ENCODE measurements around the gene TNFRSF12A. TPM values are rescaled to one million over a fixed set of nuclear protein-coding genes. Genes with fewer than 3 reads are reported as not detected.

TNFRSF12A gene
- total and polyA plus RNA-seq, 9 of the 15 experiments (the other 6 are each of a cell fraction or from before 2014, with no cell fraction given), result 0.41 to 61.8 (median 26.5) TPM

- no peak for TF ChIP-seq USF2 (CRISPR knock-in tag; IDR thresholded peaks at IDR 0.05)
Measured at GRCh38 chr16:3022208-3022683, 2.1 kb downstream of the TNFRSF12A start (continued).

GRCh38 chr16:3022684-3023414 lies 2.7 kb downstream of the TNFRSF12A start:
- Histone ChIP-seq H3K27ac (ENCODE audit: extremely low read depth, low read depth, low read length) (peak overlapping the region; percentile 90), H3K4me2 (ENCODE audit: insufficient read depth, low read length) (peak overlapping the region; percentile 83), H3K27me3 (ENCODE audit: control insufficient read depth in 2 of 2, insufficient read depth in 2 of 2, low read length in 2 of 2) (no peaks in the 10 kb centered on the region), H3K36me3 (ENCODE audit: control insufficient read depth, insufficient read depth, low read length) (peaks cover 39% of the 10 kb centered on the region; the same call in 2 of the 3 replicates), H3K9me3 (replicated peaks; ENCODE audit: control insufficient read depth, insufficient read depth, low read depth, low read length) (no peaks in the 10 kb centered on the region), H3K4me1 (replicated peaks in 1 of 2; ENCODE audit: control insufficient read depth in 2 of 2, insufficient read depth in 2 of 2, low read length in 2 of 2) (peaks cover 29 to 87% of the 10 kb centered on the region in 2 experiments), H3K9me1 (ENCODE audit: control insufficient read depth, insufficient read depth, low read length) (peaks cover 2% of the 10 kb centered on the region), H4K20me1 (replicated peaks; ENCODE audit: control insufficient read depth, insufficient read depth, low read length) (peaks cover 28% of the 10 kb centered on the region), H2AFZ (ENCODE audit: low read depth, low read length) (no peak overlapping the region), H3K4me3 (peak overlapping the region; percentile 82), H3K9ac (ENCODE audit: insufficient read depth in 1 of 2, low read depth in 2 of 2, low read length in 2 of 2) (peak overlapping the region; percentile 88 to 95), H3K79me2 (ENCODE audit: control insufficient read depth, insufficient read depth, low read length) (peaks cover 42% of the 10 kb centered on the region)
- POLR2A ChIA-PET, result interaction anchor here (0.5 to 2.7 kb wide), 15 partner anchors 8 to 214 kb away, joined by 3 to 15 read pairs (median 4); partner anchors contain the start of gene FLYWCH1
- WGBS (ENCODE audit: insufficient coverage, low coverage, missing lambda C conversion rate), result 24% methylated on average over 5 of the region's 8 CpGs
- intact Hi-C loops (cut with micrococcal nuclease) (loop anchor here (10.0 kb wide), 1 partner anchor 58 kb away; the partner anchor contains the start of genes KREMEN2 and PAQR4), in situ Hi-C loops (cut with MboI) (no loop called here)
- CTCF ChIA-PET (ENCODE audit: low intra/inter-chr PET ratio), result no interaction called here
- no TSS peak for BruUV-seq (replicated peaks)
- peak; percentile 2 for ATAC-seq
- peak; percentile 48 for FAIRE-seq
- peak in 1 of 4 experiments; percentile 24 for DNase-seq (ENCODE audit: extremely low read depth in 1 of 4, low spot score in 3 of 4)
- TF ChIP-seq POLR2B (IDR thresholded peaks at IDR 0.05; ENCODE audit: low read depth, partially characterized antibody), result peak; percentile 29
- TF ChIP-seq SUPT5H (IDR thresholded peaks at IDR 0.05), result peak; percentile 57
- TF ChIP-seq ZBED1 (IDR thresholded peaks at IDR 0.05), result peak; percentile 16
- peak; percentile 57 for TF ChIP-seq POLR2A (conservative IDR thresholded peaks at IDR 0.05)
- TF ChIP-seq ZNF740 (CRISPR knock-in tag; IDR thresholded peaks at IDR 0.05), result peak; percentile 60; the same call in 1 of the 2 replicates
- no peak for TF ChIP-seq ZNF740 (tag; IDR thresholded peaks at IDR 0.05)
- no peak for TF ChIP-seq ZNF561 (CRISPR knock-in tag; conservative IDR thresholded peaks at IDR 0.05)
- TF ChIP-seq MYNN (IDR thresholded peaks at IDR 0.05), result peak; percentile 67; the same call in 1 of the 2 replicates
- TF ChIP-seq MYNN (CRISPR knock-in tag; IDR thresholded peaks at IDR 0.05), result no peak
- TF ChIP-seq NFIX (CRISPR knock-in tag; IDR thresholded peaks at IDR 0.05; ENCODE audit: low read depth), result no peak
- peak; percentile 29; the same call in 1 of the 2 replicates for TF ChIP-seq KAT7 (CRISPR knock-in tag; IDR thresholded peaks at IDR 0.05; ENCODE audit: borderline replicate concordance)
- no peak for TF ChIP-seq ZNF398 (CRISPR knock-in tag; IDR thresholded peaks at IDR 0.05)
- TF ChIP-seq ZBTB7A (IDR thresholded peaks at IDR 0.05; ENCODE audit: borderline replicate concordance, control insufficient read depth, low read depth, low read length), result peak; percentile 35; the same call in 1 of the 2 replicates
- TF ChIP-seq YY1 (IDR thresholded peaks at IDR 0.05; ENCODE audit: borderline replicate concordance in 1 of 3, control insufficient read depth in 1 of 3, extremely low read depth in 1 of 3, insufficient read depth in 3 of 3, insufficient read length in 1 of 3, insufficient replicate concordance in 2 of 3, low read depth in 1 of 3, low read length in 2 of 3), result peak in 1 of 3 experiments; percentile 7

Measured in K562 (cell line).